Measurements from ENCODE around the gene PNPLA7. TPM values are rescaled to one million over a fixed set of nuclear protein-coding genes. Genes with fewer than 3 reads are reported as not detected.

Gene PNPLA7
- total and polyA plus RNA-seq, 4 donors: 0.75 to 6.5 (median 2.1) TPM

- no peaks in the 10 kb centered on the region for H3K27me3 ChIP-seq (ENCODE audit: control insufficient read depth in 4 of 4, insufficient read depth in 4 of 4, low read length in 3 of 4)
- no peak overlapping the region for H3K4me3 ChIP-seq (ENCODE audit: low read depth in 1 of 3, low read length in 3 of 3)
- no peak overlapping the region for H3K9ac ChIP-seq (ENCODE audit: low read depth in 1 of 2, low read length in 2 of 2)
- DNase-seq (ENCODE audit: low spot score): no peak
- no peak overlapping the region for H3K27ac ChIP-seq (ENCODE audit: low read depth in 1 of 2, low read length in 2 of 2)
- 91% methylated on average over 21 of the region's 21 CpGs for WGBS
- no peaks in the 10 kb centered on the region for H3K36me3 ChIP-seq (ENCODE audit: control insufficient read depth in 4 of 4, insufficient read depth in 3 of 4, low read depth in 1 of 4, low read length in 3 of 4)
- peaks cover 0 to 4% (median 0%) of the 10 kb centered on the region in 4 donors for H3K4me1 ChIP-seq (ENCODE audit: control insufficient read depth in 4 of 4, insufficient read depth in 4 of 4, low read length in 3 of 4)
- TF ChIP-seq ATF3 (IDR thresholded peaks at IDR 0.05) (no peak), TAF1 (conservative IDR thresholded peaks at IDR 0.05) (no peak), SP1 (IDR thresholded peaks at IDR 0.05) (no peak), MAX (IDR thresholded peaks at IDR 0.05) (no peak), NR2F2 (IDR thresholded peaks at IDR 0.05) (no peak), YY1 (IDR thresholded peaks at IDR 0.05) (no peak)
- H3K9me3 ChIP-seq (ENCODE audit: control insufficient read depth in 4 of 4, low read length in 3 of 4): no peaks in the 10 kb centered on the region
Observed at GRCh38 chr9:137431416-137431931, 118.7 kb downstream of the PNPLA7 start.

- Histone ChIP-seq H3K27me3 (ENCODE audit: control insufficient read depth in 4 of 4, insufficient read depth in 4 of 4, low read length in 3 of 4) (no peaks in the 10 kb centered on the region), H3K9me3 (ENCODE audit: control insufficient read depth in 4 of 4, low read length in 3 of 4) (no peaks in the 10 kb centered on the region), H3K4me1 (ENCODE audit: control insufficient read depth in 4 of 4, insufficient read depth in 4 of 4, low read length in 3 of 4) (peaks cover 0 to 2% (median 0%) of the 10 kb centered on the region in 4 donors), H3K27ac (ENCODE audit: low read depth in 1 of 2, low read length in 2 of 2) (no peak overlapping the region), H3K9ac (ENCODE audit: low read depth in 1 of 2, low read length in 2 of 2) (no peak overlapping the region), H3K36me3 (ENCODE audit: control insufficient read depth in 4 of 4, insufficient read depth in 3 of 4, low read depth in 1 of 4, low read length in 3 of 4) (no peaks in the 10 kb centered on the region), H3K4me3 (ENCODE audit: low read depth in 1 of 3, low read length in 3 of 3) (no peak overlapping the region)
- no peak for TF ChIP-seq RAD21 (IDR thresholded peaks at IDR 0.05)
- no peak for TF ChIP-seq ZBTB33 (IDR thresholded peaks at IDR 0.05)
- no peak for TF ChIP-seq YY1 (IDR thresholded peaks at IDR 0.05)
- no peak for TF ChIP-seq RXRA (IDR thresholded peaks at IDR 0.05)
- TF ChIP-seq JUND (IDR thresholded peaks at IDR 0.05): no peak
- TF ChIP-seq HNF4A (conservative IDR thresholded peaks at IDR 0.05): no peak
- no peak for TF ChIP-seq NR2F2 (IDR thresholded peaks at IDR 0.05)
- no peak for TF ChIP-seq FOXA2 (IDR thresholded peaks at IDR 0.05)
- no peak for TF ChIP-seq MAX (IDR thresholded peaks at IDR 0.05)
- no peak for TF ChIP-seq ATF3 (IDR thresholded peaks at IDR 0.05)
- TF ChIP-seq EGR1 (IDR thresholded peaks at IDR 0.05; ENCODE audit: low read depth in 2 of 2): no peak
- TF ChIP-seq TAF1 (conservative IDR thresholded peaks at IDR 0.05): no peak
- TF ChIP-seq CTCF (IDR thresholded peaks at IDR 0.05; ENCODE audit: low read depth, low read length, missing input control): no peak
- no peak for TF ChIP-seq FOXA1 (IDR thresholded peaks at IDR 0.05)
- no peak for TF ChIP-seq HNF4G (IDR thresholded peaks at IDR 0.05)
- TF ChIP-seq GABPA (IDR thresholded peaks at IDR 0.05 in 1 of 2, conservative IDR thresholded peaks at IDR 0.05 in 1 of 2): no peak
- TF ChIP-seq REST (IDR thresholded peaks at IDR 0.05): no peak
- no peak for TF ChIP-seq SP1 (IDR thresholded peaks at IDR 0.05)
- 91% methylated on average over 27 of the region's 27 CpGs for WGBS
- no peak for DNase-seq (ENCODE audit: low spot score)
Observed at GRCh38 chr9:137430723-137431415, 119.3 kb downstream of the PNPLA7 start.
